GM23338 (cell line): Measurements from ENCODE around the gene ZGPAT. TPM values are rescaled to one million over a fixed set of nuclear protein-coding genes. Genes with fewer than 3 reads are reported as not detected.

ENCODE experiments used
- ATAC-seq: fragments of 200-7000 bp; cut with Tn5 transposase; 3 replicates; pipeline ENCODE4 v1.9.1; 2020
- DNase-seq: peaks from one replicate; pipeline ENCODE4 v3.0.0-alpha.2; 2015; ENCODE audit warnings: low spot score
- H2AFZ ChIP-seq: fragments of 200-600 bp; sonication (generic); 2 replicates; pipeline ENCODE4 v1.8.0; 2016; ENCODE audit warnings: antibody characterized with exemption, mild to moderate bottlenecking, moderate library complexity
- H3F3A ChIP-seq: fragments of 200-600 bp; sonication (generic); replicated peaks from 2 replicates; pipeline ENCODE4 v1.8.0; 2017; ENCODE audit warnings: antibody characterized with exemption, mixed run types, low read depth
- H3K27ac ChIP-seq: fragments of 200-600 bp; sonication (generic); 2 replicates; pipeline ENCODE4 v1.6.1; 2016; ENCODE audit warnings: low read depth
- H3K27me3 ChIP-seq: fragments of 200-600 bp; sonication (generic); 2 replicates; pipeline ENCODE4 v1.8.0; 2016; ENCODE audit warnings: mild to moderate bottlenecking, mixed run types, moderate library complexity; ENCODE audit not compliant: insufficient read depth
- H3K36me3 ChIP-seq: fragments of 200-600 bp; sonication (generic); 2 replicates; pipeline ENCODE4 v1.8.0; 2016; ENCODE audit warnings: mild to moderate bottlenecking; ENCODE audit not compliant: insufficient read depth
- H3K4me1 ChIP-seq: fragments of 200-600 bp; sonication (generic); 2 replicates; pipeline ENCODE4 v1.8.0; 2016; ENCODE audit warnings: mild to moderate bottlenecking, moderate library complexity; ENCODE audit not compliant: insufficient read depth
- H3K4me2 ChIP-seq: fragments of 200-600 bp; sonication (generic); 2 replicates; pipeline ENCODE4 v1.7.1; 2017; ENCODE audit warnings: mixed run types
- H3K4me3 ChIP-seq: fragments of 200-600 bp; sonication (generic); 2 replicates; pipeline ENCODE4 v1.6.1; 2016; ENCODE audit warnings: mixed run types
- H3K79me2 ChIP-seq: fragments of 200-600 bp; sonication (generic); replicated peaks from 2 replicates; pipeline ENCODE4 v1.8.0; 2017; ENCODE audit warnings: mild to moderate bottlenecking; ENCODE audit not compliant: insufficient read depth
- H3K9me2 ChIP-seq: fragments of 200-600 bp; sonication (generic); 2 replicates; pipeline ENCODE4 v1.8.0; 2017; ENCODE audit not compliant: insufficient read depth
- H4K20me1 ChIP-seq: fragments of 200-600 bp; sonication (generic); replicated peaks from 2 replicates; pipeline ENCODE4 v1.8.0; 2017; ENCODE audit warnings: mild to moderate bottlenecking; ENCODE audit not compliant: insufficient read depth
- H3K27ac Mint-ChIP-seq: 2 replicates; pipeline ENCODE4 v1.8.0; 2020; ENCODE audit warnings: inconsistent platforms, mild to moderate bottlenecking, moderate library complexity, mixed read lengths
- H3K27me3 Mint-ChIP-seq: 3 replicates; pipeline ENCODE4 v1.8.0; 2022; ENCODE audit warnings: low read depth, mild to moderate bottlenecking, moderate library complexity, mixed read lengths, inconsistent platforms; ENCODE audit not compliant: insufficient read depth, poor library complexity
- H3K36me3 Mint-ChIP-seq: 3 replicates; pipeline ENCODE4 v1.8.0; 2021; ENCODE audit warnings: low read depth, mild to moderate bottlenecking, inconsistent platforms, moderate library complexity, mixed read lengths
- H3K4me1 Mint-ChIP-seq: 3 replicates; pipeline ENCODE4 v1.8.0; 2020; ENCODE audit warnings: mild to moderate bottlenecking, inconsistent platforms, mixed read lengths
- H3K4me3 Mint-ChIP-seq: 3 replicates; pipeline ENCODE4 v1.8.0; 2021; ENCODE audit warnings: moderate library complexity, mild to moderate bottlenecking, inconsistent platforms, mixed read lengths
- H3K9me3 Mint-ChIP-seq: 3 replicates; pipeline ENCODE4 v1.8.0; 2020; ENCODE audit warnings: moderate library complexity, mild to moderate bottlenecking, inconsistent platforms, mixed read lengths
- CREB1 ChIP-seq: fragments of 250-450 bp; sonication (Bioruptor Pico); IDR thresholded peaks from 2 replicates; pipeline ENCODE4 v1.5.0; 2020; ENCODE audit warnings: low read depth, mild to moderate bottlenecking, moderate library complexity
- JUNB ChIP-seq: IDR thresholded peaks from one replicate; pipeline ENCODE4 v1.6.1; 2016; ENCODE audit warnings: antibody characterized with exemption; ENCODE audit not compliant: unreplicated experiment
- NANOG ChIP-seq: IDR thresholded peaks from 2 replicates; pipeline ENCODE4 v1.6.1; 2016; ENCODE audit warnings: antibody characterized with exemption, borderline replicate concordance
- POLR2AphosphoS5 ChIP-seq: IDR thresholded peaks from 2 replicates; pipeline ENCODE4 v1.6.1; 2016; ENCODE audit warnings: antibody characterized with exemption, low read depth
- STAT1 ChIP-seq: IDR thresholded peaks from one replicate; pipeline ENCODE4 v1.6.1; 2016; ENCODE audit warnings: antibody characterized with exemption; ENCODE audit not compliant: unreplicated experiment
- ZNF114 ChIP-seq: fragments of 250-450 bp; sonication (Bioruptor Pico); IDR thresholded peaks from 2 replicates; pipeline ENCODE4 v1.5.0; 2020; ENCODE audit warnings: mild to moderate bottlenecking, moderate library complexity
- ZNF331 ChIP-seq: fragments of 250-450 bp; sonication (Bioruptor Pico); IDR thresholded peaks from 2 replicates; pipeline ENCODE4 v1.5.0; 2020; ENCODE audit warnings: low read depth, mild to moderate bottlenecking, moderate library complexity
- ZNF462 ChIP-seq: fragments of 250-450 bp; sonication (Bioruptor Pico); IDR thresholded peaks from 2 replicates; pipeline ENCODE4 v1.5.0; 2020; ENCODE audit warnings: mild to moderate bottlenecking, moderate library complexity
- polyA plus RNA-seq: library from polyadenylated mRNA; unstranded; fragments of >200 nt; fragmentation: Nextera tagmentation; extraction: Ambion mirVana; gene quantifications from 2 replicates; pipeline ENCODE4 v1.2.1, GENCODE V29; 2016
- total RNA-seq: library from RNA; depleted of rRNA; stranded (reverse); fragments of >200 nt; shearing (Covaris generic); gene quantifications from 2 replicates; pipeline ENCODE4 v1.2.3, GENCODE V29; 2014
- TF ChIP-seq, protein P1 (sequence below): IDR thresholded peaks from one replicate; pipeline ENCODE4 v1.6.1; 2018; ENCODE audit warnings: antibody characterized with exemption; ENCODE audit not compliant: unreplicated experiment
- TF ChIP-seq, protein P2 (sequence below), 2 experiments: fragments of 200-600 bp in 1 of 2; sonication (generic) in 1 of 2; conservative IDR thresholded peaks; 2 replicates each; pipeline versions ENCODE4 v1.5.1 to v1.6.1; 2016 to 2017; ENCODE audit warnings: antibody characterized with exemption in 2 of 2, low read depth in 2 of 2, mild to moderate bottlenecking in 2 of 2, moderate library complexity in 1 of 2
- TF ChIP-seq, protein P3 (sequence below): IDR thresholded peaks from 2 replicates; pipeline ENCODE4 v1.6.1; 2016; ENCODE audit warnings: antibody characterized with exemption

ZGPAT gene
- total and polyA plus RNA-seq, 2 experiments from 2014 or later: 25.0 to 39.2 TPM

GRCh38 chr20:63679799-63680305, 28.0 kb upstream of the ZGPAT start:
- H3K27ac ChIP-seq: no peak overlapping the region
- TF ChIP-seq NANOG: no peak
- TF ChIP-seq, protein P1, sequence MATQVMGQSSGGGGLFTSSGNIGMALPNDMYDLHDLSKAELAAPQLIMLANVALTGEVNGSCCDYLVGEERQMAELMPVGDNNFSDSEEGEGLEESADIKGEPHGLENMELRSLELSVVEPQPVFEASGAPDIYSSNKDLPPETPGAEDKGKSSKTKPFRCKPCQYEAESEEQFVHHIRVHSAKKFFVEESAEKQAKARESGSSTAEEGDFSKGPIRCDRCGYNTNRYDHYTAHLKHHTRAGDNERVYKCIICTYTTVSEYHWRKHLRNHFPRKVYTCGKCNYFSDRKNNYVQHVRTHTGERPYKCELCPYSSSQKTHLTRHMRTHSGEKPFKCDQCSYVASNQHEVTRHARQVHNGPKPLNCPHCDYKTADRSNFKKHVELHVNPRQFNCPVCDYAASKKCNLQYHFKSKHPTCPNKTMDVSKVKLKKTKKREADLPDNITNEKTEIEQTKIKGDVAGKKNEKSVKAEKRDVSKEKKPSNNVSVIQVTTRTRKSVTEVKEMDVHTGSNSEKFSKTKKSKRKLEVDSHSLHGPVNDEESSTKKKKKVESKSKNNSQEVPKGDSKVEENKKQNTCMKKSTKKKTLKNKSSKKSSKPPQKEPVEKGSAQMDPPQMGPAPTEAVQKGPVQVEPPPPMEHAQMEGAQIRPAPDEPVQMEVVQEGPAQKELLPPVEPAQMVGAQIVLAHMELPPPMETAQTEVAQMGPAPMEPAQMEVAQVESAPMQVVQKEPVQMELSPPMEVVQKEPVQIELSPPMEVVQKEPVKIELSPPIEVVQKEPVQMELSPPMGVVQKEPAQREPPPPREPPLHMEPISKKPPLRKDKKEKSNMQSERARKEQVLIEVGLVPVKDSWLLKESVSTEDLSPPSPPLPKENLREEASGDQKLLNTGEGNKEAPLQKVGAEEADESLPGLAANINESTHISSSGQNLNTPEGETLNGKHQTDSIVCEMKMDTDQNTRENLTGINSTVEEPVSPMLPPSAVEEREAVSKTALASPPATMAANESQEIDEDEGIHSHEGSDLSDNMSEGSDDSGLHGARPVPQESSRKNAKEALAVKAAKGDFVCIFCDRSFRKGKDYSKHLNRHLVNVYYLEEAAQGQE: no peak
- TF ChIP-seq, protein P2, sequence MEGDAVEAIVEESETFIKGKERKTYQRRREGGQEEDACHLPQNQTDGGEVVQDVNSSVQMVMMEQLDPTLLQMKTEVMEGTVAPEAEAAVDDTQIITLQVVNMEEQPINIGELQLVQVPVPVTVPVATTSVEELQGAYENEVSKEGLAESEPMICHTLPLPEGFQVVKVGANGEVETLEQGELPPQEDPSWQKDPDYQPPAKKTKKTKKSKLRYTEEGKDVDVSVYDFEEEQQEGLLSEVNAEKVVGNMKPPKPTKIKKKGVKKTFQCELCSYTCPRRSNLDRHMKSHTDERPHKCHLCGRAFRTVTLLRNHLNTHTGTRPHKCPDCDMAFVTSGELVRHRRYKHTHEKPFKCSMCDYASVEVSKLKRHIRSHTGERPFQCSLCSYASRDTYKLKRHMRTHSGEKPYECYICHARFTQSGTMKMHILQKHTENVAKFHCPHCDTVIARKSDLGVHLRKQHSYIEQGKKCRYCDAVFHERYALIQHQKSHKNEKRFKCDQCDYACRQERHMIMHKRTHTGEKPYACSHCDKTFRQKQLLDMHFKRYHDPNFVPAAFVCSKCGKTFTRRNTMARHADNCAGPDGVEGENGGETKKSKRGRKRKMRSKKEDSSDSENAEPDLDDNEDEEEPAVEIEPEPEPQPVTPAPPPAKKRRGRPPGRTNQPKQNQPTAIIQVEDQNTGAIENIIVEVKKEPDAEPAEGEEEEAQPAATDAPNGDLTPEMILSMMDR (conservative IDR thresholded peaks at IDR 0.05; ENCODE audit: low read depth in 2 of 2): no peak
- TF ChIP-seq ZNF114 (CRISPR knock-in tag): no peak
- TF ChIP-seq, protein P3, sequence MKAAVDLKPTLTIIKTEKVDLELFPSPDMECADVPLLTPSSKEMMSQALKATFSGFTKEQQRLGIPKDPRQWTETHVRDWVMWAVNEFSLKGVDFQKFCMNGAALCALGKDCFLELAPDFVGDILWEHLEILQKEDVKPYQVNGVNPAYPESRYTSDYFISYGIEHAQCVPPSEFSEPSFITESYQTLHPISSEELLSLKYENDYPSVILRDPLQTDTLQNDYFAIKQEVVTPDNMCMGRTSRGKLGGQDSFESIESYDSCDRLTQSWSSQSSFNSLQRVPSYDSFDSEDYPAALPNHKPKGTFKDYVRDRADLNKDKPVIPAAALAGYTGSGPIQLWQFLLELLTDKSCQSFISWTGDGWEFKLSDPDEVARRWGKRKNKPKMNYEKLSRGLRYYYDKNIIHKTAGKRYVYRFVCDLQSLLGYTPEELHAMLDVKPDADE: no peak
- no peak for TF ChIP-seq STAT1
- no peak for TF ChIP-seq POLR2AphosphoS5
- TF ChIP-seq ZNF331 (CRISPR knock-in tag): no peak
- no peak for TF ChIP-seq ZNF462 (CRISPR knock-in tag)
- TF ChIP-seq JUNB: no peak
- TF ChIP-seq CREB1 (CRISPR knock-in tag): no peak
- no peaks in the 10 kb centered on the region for H3K4me1 Mint-ChIP-seq
- no peak overlapping the region for H3K4me3 ChIP-seq
- H3K9me3 Mint-ChIP-seq: no peaks in the 10 kb centered on the region
- H3K4me3 Mint-ChIP-seq: no peak overlapping the region
- DNase-seq: no peak
- no peak overlapping the region for H3K4me2 ChIP-seq
- peaks cover 8% of the 10 kb centered on the region for H3K27me3 Mint-ChIP-seq
- no peaks in the 10 kb centered on the region for H3K4me1 ChIP-seq
- no peaks in the 10 kb centered on the region for H3F3A ChIP-seq
- peaks cover 20% of the 10 kb centered on the region for H3K36me3 Mint-ChIP-seq
- no peaks in the 10 kb centered on the region for H3K9me2 ChIP-seq
- H4K20me1 ChIP-seq: no peaks in the 10 kb centered on the region
- no peak for ATAC-seq
- H3K79me2 ChIP-seq: no peaks in the 10 kb centered on the region
- no peaks in the 10 kb centered on the region for H3K36me3 ChIP-seq
- H2AFZ ChIP-seq: no peak overlapping the region
- H3K27ac Mint-ChIP-seq: no peak overlapping the region; the same call in 1 of the 2 replicates
- H3K27me3 ChIP-seq: no peaks in the 10 kb centered on the region
